HL-60 (cell line): Measurements from ENCODE around the gene TXNRD2.

Experiments used
- DNase-seq, 2 experiments: peaks; one replicate each; pipeline ENCODE4 v3.0.0-alpha.2; 2010 to 2020; ENCODE audit warnings: low read depth in 1 of 2, low spot score in 1 of 2
- H3K27ac ChIP-seq: fragments of 250-450 bp; sonication (Bioruptor Pico); replicated peaks from 2 replicates; pipeline ENCODE4 v1.5.1; 2020; ENCODE audit warnings: mild to moderate bottlenecking, moderate library complexity
- H3K27me3 ChIP-seq: fragments of 250-450 bp; sonication (Bioruptor Pico); 2 replicates; pipeline ENCODE4 v1.5.1; 2021; ENCODE audit warnings: mild to moderate bottlenecking, moderate library complexity; ENCODE audit not compliant: insufficient read depth, poor library complexity, severe bottlenecking
- H3K4me3 ChIP-seq: replicated peaks from 2 replicates; pipeline ENCODE4 v1.5.1; 2011; ENCODE audit warnings: mild to moderate bottlenecking, control low read depth, low read length; ENCODE audit not compliant: insufficient read depth
- CTCF ChIP-seq: IDR thresholded peaks from one replicate; pipeline ENCODE4 v1.5.1; 2011; ENCODE audit warnings: low read length, control low read depth, inconsistent platforms; ENCODE audit not compliant: insufficient read depth
- GABPA ChIP-seq: IDR thresholded peaks from 2 replicates; pipeline ENCODE4 v1.6.1; 2012; ENCODE audit warnings: low read depth
- POLR2AphosphoS5 ChIP-seq: IDR thresholded peaks from 2 replicates; pipeline ENCODE4 v1.6.1; 2012; ENCODE audit warnings: low read depth
- REST ChIP-seq: IDR thresholded peaks from 2 replicates; pipeline ENCODE4 v1.6.1; 2012; ENCODE audit warnings: low read depth; ENCODE audit not compliant: insufficient replicate concordance
- SPI1 ChIP-seq: IDR thresholded peaks from 2 replicates; pipeline ENCODE4 v1.6.1; 2012; ENCODE audit warnings: low read depth, mild to moderate bottlenecking, borderline replicate concordance

TXNRD2 gene

GRCh38 chr22:19869497-19870152, 72.0 kb downstream of the TXNRD2 start:
- Histone ChIP-seq H3K4me3 (no peak overlapping the region), H3K27ac (no peak overlapping the region), H3K27me3 (no peaks in the 10 kb centered on the region)
- no peak for DNase-seq
- no peak for TF ChIP-seq CTCF
- TF ChIP-seq GABPA: no peak
- TF ChIP-seq POLR2AphosphoS5: no peak
- no peak for TF ChIP-seq REST
- TF ChIP-seq SPI1: no peak

- no peaks in the 10 kb centered on the region for H3K27me3 ChIP-seq
- no peak for DNase-seq
- H3K27ac ChIP-seq: no peak overlapping the region
- H3K4me3 ChIP-seq: no peak overlapping the region
- TF ChIP-seq REST (no peak), SPI1 (no peak), GABPA (no peak), CTCF (no peak), POLR2AphosphoS5 (no peak)
These were observed 72.7 kb downstream of the TXNRD2 start for GRCh38 chr22:19868773-19869471.

- TF ChIP-seq CTCF: no peak
- TF ChIP-seq GABPA: no peak
- no peak for TF ChIP-seq SPI1
- TF ChIP-seq REST: no peak
- TF ChIP-seq POLR2AphosphoS5: no peak
- Histone ChIP-seq H3K27me3 (no peaks in the 10 kb centered on the region), H3K4me3 (no peak overlapping the region), H3K27ac (no peak overlapping the region)
- DNase-seq: no peak
These were observed 73.3 kb downstream of the TXNRD2 start for GRCh38 chr22:19868333-19868732.
